Prostate gland (tissue), 2 donors: ENCODE data around the gene RTEL1. TPM values are rescaled to one million over a fixed set of nuclear protein-coding genes. Genes with fewer than 3 reads are reported as not detected.
"Not testable (repeated sequence)": the region's sequence is repeated elsewhere in the genome, so short reads cannot be mapped to it uniquely, and the experiment has no call there.

Experiments used
- DNase-seq: peaks from one replicate; pipeline ENCODE4 v3.0.0-alpha.2; 2019; ENCODE audit warnings: low spot score
- H3K27ac ChIP-seq, 2 donors: fragments of 200-600 bp; sonication (generic); 2 replicates each; pipeline ENCODE4 v1.5.1; 2017 to 2019
- H3K27me3 ChIP-seq: fragments of 200-600 bp; sonication (generic); replicated peaks from 2 replicates; pipeline ENCODE4 v1.5.1; 2019; ENCODE audit not compliant: insufficient read depth
- H3K36me3 ChIP-seq, 2 donors: fragments of 200-600 bp; sonication (generic); 1 replicate in 1 of 2; 2 replicates in 1 of 2; pipeline versions ENCODE4 v1.5.1 to v1.8.1; 2017 to 2019
- H3K4me1 ChIP-seq: fragments of 200-600 bp; sonication (generic); replicated peaks from 2 replicates; pipeline ENCODE4 v1.5.1; 2019
- H3K4me3 ChIP-seq, 2 donors: fragments of 200-600 bp; sonication (generic); 2 replicates each; pipeline ENCODE4 v1.5.1; 2017 to 2019
- H3K9me3 ChIP-seq: fragments of 200-600 bp; sonication (generic); 2 replicates; pipeline ENCODE4 v1.5.1; 2017
- CTCF ChIP-seq, 4 experiments: fragments of 200-600 bp in 2 of 4; fragments of 450-650 bp in 2 of 4; sonication (generic) in 2 of 4; IDR thresholded peaks; 1 replicate in 3 of 4; 2 replicates in 1 of 4; pipeline ENCODE4 v1.5.1; 2016 to 2019; ENCODE audit warnings: antibody characterized with exemption in 4 of 4, mild to moderate bottlenecking in 2 of 4, moderate library complexity in 2 of 4
- POLR2A ChIP-seq: fragments of 450-650 bp; IDR thresholded peaks from one replicate; pipeline ENCODE4 v1.6.1; 2016; ENCODE audit warnings: antibody characterized with exemption, mild to moderate bottlenecking
- POLR2AphosphoS5 ChIP-seq: sonication (generic); formaldehyde crosslinking; IDR thresholded peaks from one replicate; pipeline ENCODE4 v1.6.1; 2017; ENCODE audit warnings: antibody characterized with exemption
- WGBS: methylation state at CpG from one replicate; pipeline ENCODE4 v1.1.5; 2018; 5-methylcytosine and 5-hydroxymethylcytosine counted together
- intact Hi-C: fragments of 100-400 bp; cut with DNase I; formaldehyde crosslinking; loops from one replicate; pipeline ENCODE4 v1.14.2; 2022
- total RNA-seq, 2 donors: library from RNA; depleted of rRNA; stranded (reverse); fragments of >200 nt; gene quantifications; one replicate each; pipeline ENCODE4 v1.1.0, GENCODE V29; 2016

Gene RTEL1
- total RNA-seq, 2 donors from 2014 or later = 21.8 to 42.6 TPM

GRCh38 chr20:63627751-63628245 lies 30.3 kb upstream of the RTEL1 start:
- no peaks in the 10 kb centered on the region for H3K4me1 ChIP-seq
- DNase-seq = no peak
- WGBS = 11% methylated on average over 28 of the region's 28 CpGs

GRCh38 chr20:63628246-63628975 lies 29.7 kb upstream of the RTEL1 start:
- no peaks in the 10 kb centered on the region for H3K4me1 ChIP-seq
- TF ChIP-seq CTCF (IDR thresholded peaks at IDR 0.05) = no peak
- no peak for TF ChIP-seq POLR2A
- TF ChIP-seq POLR2AphosphoS5 = peak; percentile 74
- H3K4me3 ChIP-seq = peak overlapping the region; percentile 95 to 98
- no peaks in the 10 kb centered on the region for H3K9me3 ChIP-seq
- peak overlapping the region; percentile 94 to 97 for H3K27ac ChIP-seq
- no peaks in the 10 kb centered on the region for H3K36me3 ChIP-seq
- intact Hi-C loops = loop anchor here (10.0 kb wide), 1 partner anchor 336 kb away; the partner anchor contains the start of gene ZNF512B
- WGBS = 21% methylated on average over 22 of the region's 22 CpGs
- peak; percentile 54 for DNase-seq
- H3K27me3 ChIP-seq = no peaks in the 10 kb centered on the region

More at GRCh38 chr20:63627751-63628245, 30.3 kb upstream of the RTEL1 start:
- H3K27ac ChIP-seq = peak overlapping the region; percentile 94 to 97
- TF ChIP-seq CTCF (IDR thresholded peaks at IDR 0.05) = no peak
- TF ChIP-seq POLR2AphosphoS5 = no peak
- H3K27me3 ChIP-seq = no peaks in the 10 kb centered on the region
- H3K36me3 ChIP-seq = no peaks in the 10 kb centered on the region
- intact Hi-C loops = loop anchor here (2.0 to 10.0 kb wide), 2 partner anchors 113 to 337 kb away; partner anchors contain the start of gene ZNF512B
- H3K4me3 ChIP-seq = peak overlapping the region; percentile 95 to 98
- H3K9me3 ChIP-seq = no peaks in the 10 kb centered on the region

- intact Hi-C loops, H3K27me3 ChIP-seq, H3K4me3 ChIP-seq, H3K27ac ChIP-seq, H3K36me3 ChIP-seq, H3K4me1 ChIP-seq, H3K9me3 ChIP-seq, DNase-seq: not testable (repeated sequence)
- WGBS = 98% methylated on average over 6 of the region's 6 CpGs
Measured at GRCh38 chr20:63630956-63631355, 27.2 kb upstream of the RTEL1 start.

GRCh38 chr20:63631426-63631825 lies 26.7 kb upstream of the RTEL1 start:
- H3K4me3 ChIP-seq, H3K4me1 ChIP-seq, H3K9me3 ChIP-seq, intact Hi-C loops, DNase-seq, H3K27ac ChIP-seq, H3K36me3 ChIP-seq, H3K27me3 ChIP-seq: not testable (repeated sequence)
- WGBS = 32% methylated on average over 10 of the region's 10 CpGs

- intact Hi-C loops = no loop called here
- TF ChIP-seq POLR2A (no peak), CTCF (IDR thresholded peaks at IDR 0.05) (no peak), POLR2AphosphoS5 (no peak)
- no peaks in the 10 kb centered on the region for H3K9me3 ChIP-seq
- H3K4me1 ChIP-seq = no peaks in the 10 kb centered on the region
- no peak overlapping the region for H3K27ac ChIP-seq
- H3K27me3 ChIP-seq = no peaks in the 10 kb centered on the region
- H3K36me3 ChIP-seq = no peaks in the 10 kb centered on the region
- H3K4me3 ChIP-seq = no peak overlapping the region
- 69% methylated on average over 9 of the region's 9 CpGs for WGBS
- no peak for DNase-seq
Measured at GRCh38 chr20:63633732-63634131, 24.4 kb upstream of the RTEL1 start.
